ENCODE results near the gene C6orf136. TPM values are rescaled to one million over a fixed set of nuclear protein-coding genes. Genes with fewer than 3 reads are reported as not detected.
A peak's percentile ranks its signal among the peaks of the same experiment; 100 is the strongest.

C6orf136 gene
- total and polyA plus RNA-seq, 9 of the 15 experiments (the other 6 are each of a cell fraction or from before 2014, with no cell fraction given) = 14.1 to 63.1 (median 18.4) TPM

DNA sequence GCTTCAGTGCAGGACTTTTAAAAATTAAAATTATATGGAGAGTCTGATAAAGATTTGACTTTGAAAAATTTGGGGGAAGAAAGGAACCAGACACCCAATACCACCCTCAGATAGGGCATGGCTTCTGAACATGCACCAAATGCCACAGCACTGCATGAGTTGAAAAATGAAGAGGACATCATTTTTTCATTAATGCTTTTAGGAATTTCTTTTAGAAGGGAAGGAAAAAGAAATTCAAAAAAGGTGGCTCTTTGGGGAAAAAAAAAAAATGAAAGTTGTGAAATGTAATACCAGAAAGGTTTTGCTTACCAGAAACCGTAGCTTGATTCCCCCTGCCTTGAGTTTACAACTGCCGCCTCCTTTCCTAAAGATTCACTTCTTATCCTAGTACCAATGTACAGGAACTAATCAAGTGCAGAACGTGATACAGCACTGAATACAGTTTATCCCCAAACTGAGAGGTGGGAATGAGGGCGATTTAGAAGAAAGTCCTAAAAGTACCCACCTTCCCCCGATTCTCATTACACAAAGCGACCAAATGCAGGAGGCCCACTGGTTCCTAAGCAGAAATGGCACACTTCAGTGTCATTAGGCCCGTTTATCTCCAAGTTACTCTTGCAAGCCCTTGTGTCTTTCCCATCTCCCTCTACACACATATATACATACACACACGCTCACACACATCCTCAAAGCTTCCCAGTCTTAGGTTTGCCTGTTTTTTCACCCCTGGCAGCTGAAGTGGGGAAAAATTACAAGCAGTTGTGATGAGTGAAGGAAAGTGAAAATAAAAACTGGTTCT is 32.7 kb upstream of the C6orf136 start (continued):
- TF ChIP-seq, protein P1, sequence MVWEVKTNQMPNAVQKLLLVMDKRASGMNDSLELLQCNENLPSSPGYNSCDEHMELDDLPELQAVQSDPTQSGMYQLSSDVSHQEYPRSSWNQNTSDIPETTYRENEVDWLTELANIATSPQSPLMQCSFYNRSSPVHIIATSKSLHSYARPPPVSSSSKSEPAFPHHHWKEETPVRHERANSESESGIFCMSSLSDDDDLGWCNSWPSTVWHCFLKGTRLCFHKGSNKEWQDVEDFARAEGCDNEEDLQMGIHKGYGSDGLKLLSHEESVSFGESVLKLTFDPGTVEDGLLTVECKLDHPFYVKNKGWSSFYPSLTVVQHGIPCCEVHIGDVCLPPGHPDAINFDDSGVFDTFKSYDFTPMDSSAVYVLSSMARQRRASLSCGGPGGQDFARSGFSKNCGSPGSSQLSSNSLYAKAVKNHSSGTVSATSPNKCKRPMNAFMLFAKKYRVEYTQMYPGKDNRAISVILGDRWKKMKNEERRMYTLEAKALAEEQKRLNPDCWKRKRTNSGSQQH (CRISPR knock-in tag; IDR thresholded peaks at IDR 0.05) = peak; percentile 90
- TF ChIP-seq OTX1 (CRISPR knock-in tag; IDR thresholded peaks at IDR 0.05) (peak; percentile 82), ZNF77 (CRISPR knock-in tag; IDR thresholded peaks at IDR 0.05) (0 out of 2 replicates have a peak, but pooled peaks have one; percentile 73), LARP7 (IDR thresholded peaks at IDR 0.05) (0 out of 2 replicates have a peak, but pooled peaks have one; percentile 53), KHSRP (IDR thresholded peaks at IDR 0.05) (peak; percentile 54; the same call in 1 of the 2 replicates), FOXA3 (CRISPR knock-in tag; conservative IDR thresholded peaks at IDR 0.05 in 1 of 2, IDR thresholded peaks at IDR 0.05 in 1 of 2) (no peak), ZEB2 (IDR thresholded peaks at IDR 0.05) (0 out of 2 replicates have a peak, but pooled peaks have one; percentile 15), MAFG (tag; conservative IDR thresholded peaks at IDR 0.05) (no peak), HCFC1 (IDR thresholded peaks at IDR 0.05; ENCODE audit: low read depth, low read length) (no peak), SPI1 (IDR thresholded peaks at IDR 0.05; ENCODE audit: borderline replicate concordance, low read depth, low read length) (no peak), PCBP1 (IDR thresholded peaks at IDR 0.05; ENCODE audit: low read depth, low read length, poor library complexity, severe bottlenecking) (no peak), RB1 (IDR thresholded peaks at IDR 0.05; ENCODE audit: low read depth) (no peak), TCFL5 (CRISPR knock-in tag; conservative IDR thresholded peaks at IDR 0.05) (no peak), MYBL2 (IDR thresholded peaks at IDR 0.05; ENCODE audit: low read depth) (no peak), MYBL2 (CRISPR knock-in tag; IDR thresholded peaks at IDR 0.05; ENCODE audit: borderline replicate concordance) (no peak), PTBP1 (IDR thresholded peaks at IDR 0.05; ENCODE audit: low read depth, low read length) (no peak), NFE2L1 (tag; IDR thresholded peaks at IDR 0.05; ENCODE audit: borderline replicate concordance, low read depth) (no peak), KDM2B (CRISPR knock-in tag; IDR thresholded peaks at IDR 0.05) (no peak), FOXJ2 (tag; IDR thresholded peaks at IDR 0.05) (no peak), ZNF589 (CRISPR knock-in tag; IDR thresholded peaks at IDR 0.05; ENCODE audit: low read depth) (no peak), ZNF263 (CRISPR knock-in tag; IDR thresholded peaks at IDR 0.05; ENCODE audit: borderline replicate concordance) (no peak), BRF1 (IDR thresholded peaks at IDR 0.05; ENCODE audit: borderline replicate concordance, extremely low read depth, insufficient read length) (no peak), ELF1 (tag; IDR thresholded peaks at IDR 0.05) (no peak), SIN3B (IDR thresholded peaks at IDR 0.05; ENCODE audit: low read depth) (no peak), HSF4 (CRISPR knock-in tag; IDR thresholded peaks at IDR 0.05; ENCODE audit: borderline replicate concordance) (no peak), PRPF4 (IDR thresholded peaks at IDR 0.05; ENCODE audit: insufficient read depth, low read depth, low read length, poor library complexity, severe bottlenecking) (no peak)
- TF ChIP-seq, protein P2, sequence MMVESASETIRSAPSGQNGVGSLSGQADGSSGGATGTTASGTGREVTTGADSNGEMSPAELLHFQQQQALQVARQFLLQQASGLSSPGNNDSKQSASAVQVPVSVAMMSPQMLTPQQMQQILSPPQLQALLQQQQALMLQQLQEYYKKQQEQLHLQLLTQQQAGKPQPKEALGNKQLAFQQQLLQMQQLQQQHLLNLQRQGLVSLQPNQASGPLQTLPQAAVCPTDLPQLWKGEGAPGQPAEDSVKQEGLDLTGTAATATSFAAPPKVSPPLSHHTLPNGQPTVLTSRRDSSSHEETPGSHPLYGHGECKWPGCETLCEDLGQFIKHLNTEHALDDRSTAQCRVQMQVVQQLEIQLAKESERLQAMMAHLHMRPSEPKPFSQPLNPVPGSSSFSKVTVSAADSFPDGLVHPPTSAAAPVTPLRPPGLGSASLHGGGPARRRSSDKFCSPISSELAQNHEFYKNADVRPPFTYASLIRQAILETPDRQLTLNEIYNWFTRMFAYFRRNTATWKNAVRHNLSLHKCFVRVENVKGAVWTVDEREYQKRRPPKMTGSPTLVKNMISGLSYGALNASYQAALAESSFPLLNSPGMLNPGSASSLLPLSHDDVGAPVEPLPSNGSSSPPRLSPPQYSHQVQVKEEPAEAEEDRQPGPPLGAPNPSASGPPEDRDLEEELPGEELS (CRISPR knock-in tag; IDR thresholded peaks at IDR 0.05; ENCODE audit: borderline replicate concordance) = 0 out of 2 replicates have a peak, but pooled peaks have one; percentile 36

All from K562 (cell line).